Subcutaneous adipose tissue (tissue), 4 donors: ENCODE data around the gene COL8A2. TPM values are rescaled to one million over a fixed set of nuclear protein-coding genes. Genes with fewer than 3 reads are reported as not detected.

Experiments
- CTCF ChIP-seq: fragments of 450-650 bp; IDR thresholded peaks from one replicate; pipeline ENCODE4 v1.5.1; 2016; ENCODE audit warnings: low read depth, mild to moderate bottlenecking, control low read depth, antibody characterized with exemption, moderate library complexity
- total RNA-seq, 4 donors: library from RNA; depleted of rRNA; stranded (reverse); fragments of >200 nt; gene quantifications; one replicate each; pipeline ENCODE4 v1.1.0, GENCODE V29; 2016

The COL8A2 gene
- total RNA-seq, 4 donors from 2014 or later: 1.1 to 5.9 (median 3.3) TPM

GRCh38 chr1:36108314-36108713, 16.7 kb downstream of the COL8A2 start:
- no peak for TF ChIP-seq CTCF

- no peak for TF ChIP-seq CTCF
Observed at GRCh38 chr1:36107394-36107793, 17.6 kb downstream of the COL8A2 start.

DNA sequence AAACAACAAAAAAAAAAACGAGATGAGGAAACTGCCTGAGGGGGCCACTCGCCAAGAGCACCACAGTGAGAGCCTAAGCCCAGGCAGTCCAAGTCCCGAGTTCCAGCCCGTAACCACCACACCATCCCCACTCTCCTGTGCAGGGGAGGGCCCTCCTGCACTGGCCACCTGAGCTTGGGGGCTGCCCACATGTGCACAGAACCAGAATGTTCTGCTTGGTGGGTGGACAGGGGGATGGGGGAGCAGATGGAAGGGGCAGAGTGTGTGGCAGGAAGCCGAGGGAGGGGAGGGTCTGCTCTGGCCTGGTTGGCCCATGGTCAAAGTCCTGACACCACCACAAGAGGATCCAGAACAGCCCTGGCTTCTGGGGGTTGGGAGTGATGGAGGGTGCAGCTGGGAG, 18.8 kb downstream of the COL8A2 start:
- TF ChIP-seq CTCF: no peak

DNA sequence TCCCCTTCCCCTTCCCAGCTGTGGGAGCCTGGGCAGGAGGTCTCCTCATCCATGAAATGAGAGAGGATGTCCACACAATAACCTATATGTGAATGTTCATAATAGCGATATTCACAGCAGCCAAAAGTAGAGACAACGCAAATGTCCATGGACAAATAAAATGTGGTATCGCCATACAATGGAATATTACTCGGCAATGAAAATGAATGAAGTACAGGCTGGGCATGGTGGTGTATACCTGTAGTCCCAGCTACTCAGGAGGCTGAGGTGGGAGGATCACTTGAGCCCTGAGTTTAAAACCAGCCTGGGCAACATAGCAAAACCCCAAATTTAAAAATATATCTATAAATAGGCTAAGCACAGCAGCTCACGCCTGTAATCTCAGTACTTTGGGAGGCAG, 23.5 kb downstream of the COL8A2 start:
- no peak for TF ChIP-seq CTCF

DNA sequence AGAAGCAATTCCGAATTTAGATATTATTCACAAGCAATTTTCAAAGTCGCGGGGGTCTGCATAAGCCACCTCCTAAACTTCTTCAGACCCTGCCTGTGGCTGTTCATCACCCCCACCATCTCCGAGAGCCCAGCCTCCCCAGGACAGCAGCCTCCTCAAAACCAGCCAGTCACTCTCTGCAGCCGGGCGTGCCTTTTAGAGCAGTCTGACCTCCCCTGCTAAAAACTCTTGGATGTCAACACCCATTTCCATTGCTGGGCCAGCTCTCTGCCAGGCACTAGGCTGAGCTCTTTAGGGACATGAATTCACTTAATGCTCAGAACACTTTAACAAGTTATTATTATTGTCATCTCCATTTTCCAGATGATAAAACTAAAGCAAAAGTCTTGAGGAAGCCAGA, 24.6 kb downstream of the COL8A2 start:
- TF ChIP-seq CTCF: no peak

GRCh38 chr1:36099681-36100341, 25.2 kb downstream of the COL8A2 start:
- TF ChIP-seq CTCF: no peak

- no peak for TF ChIP-seq CTCF
Observed at GRCh38 chr1:36098650-36099365, 26.2 kb downstream of the COL8A2 start.
